Caco-2 (cell line): ENCODE results near the gene LRG1. TPM values are rescaled to one million over a fixed set of nuclear protein-coding genes. Genes with fewer than 3 reads are reported as not detected.

Experiments
- BruUV-seq: library from RNA; stranded (reverse); fragments of 400-500 nt; replicated peaks from 2 replicates; lab custom pipeline; 2021; lab: Mats Ljungman, UMichigan
- CTCF ChIA-PET: fragments of 300-600 bp; sonication (Branson Sonifier 250); formaldehyde crosslinking; loops from one replicate; lab custom pipeline; 2022; ENCODE audit warnings: antibody characterized with exemption; lab: Charles Lee
- POLR2A ChIA-PET: fragments of 300-600 bp; sonication (Branson Sonifier 250); formaldehyde crosslinking; loops from one replicate; lab custom pipeline; 2022; ENCODE audit warnings: antibody characterized with exemption; lab: Charles Lee
- DNase-seq, 2 experiments: peaks; one replicate each; pipeline versions ENCODE4 v3.0.0 to v3.0.0-alpha.2; 2020 to 2022
- H3K27me3 ChIP-seq: replicated peaks from 2 replicates; pipeline ENCODE4 v1.6.0; 2011; ENCODE audit warnings: low read length; ENCODE audit not compliant: control insufficient read depth, insufficient read depth
- H3K36me3 ChIP-seq: 2 replicates; pipeline ENCODE4 v1.5.1; 2011; ENCODE audit warnings: low read length; ENCODE audit not compliant: control insufficient read depth, insufficient read depth
- H3K4me1 ChIP-seq: fragments of 250-450 bp; sonication (Bioruptor Pico); 2 replicates; pipeline ENCODE4 v1.5.1; 2020; ENCODE audit warnings: mild to moderate bottlenecking
- H3K4me3 ChIP-seq: 2 replicates; pipeline ENCODE4 v1.5.1; 2011; ENCODE audit warnings: low read depth, mild to moderate bottlenecking, control low read depth, low read length
- H3K9me3 ChIP-seq: fragments of 250-450 bp; sonication (Bioruptor Pico); 2 replicates; pipeline ENCODE4 v1.5.1; 2020; ENCODE audit warnings: mild to moderate bottlenecking, moderate library complexity
- H3K27ac Mint-ChIP-seq: one replicate; pipeline ENCODE4 v1.8.0; 2022; ENCODE audit warnings: mixed read lengths; ENCODE audit not compliant: unreplicated experiment
- H3K27me3 Mint-ChIP-seq: one replicate; pipeline ENCODE4 v1.8.0; 2022; ENCODE audit warnings: mixed read lengths; ENCODE audit not compliant: insufficient read depth, unreplicated experiment
- H3K36me3 Mint-ChIP-seq: one replicate; pipeline ENCODE4 v1.8.0; 2022; ENCODE audit warnings: mild to moderate bottlenecking, mixed read lengths; ENCODE audit not compliant: insufficient read depth, unreplicated experiment
- H3K4me1 Mint-ChIP-seq: one replicate; pipeline ENCODE4 v1.8.0; 2022; ENCODE audit warnings: low read depth, mixed read lengths; ENCODE audit not compliant: unreplicated experiment
- H3K4me3 Mint-ChIP-seq: one replicate; pipeline ENCODE4 v1.8.0; 2022; ENCODE audit warnings: mild to moderate bottlenecking, moderate library complexity, mixed read lengths; ENCODE audit not compliant: unreplicated experiment
- H3K9me3 Mint-ChIP-seq: one replicate; pipeline ENCODE4 v1.8.0; 2022; ENCODE audit warnings: mixed read lengths; ENCODE audit not compliant: unreplicated experiment
- intact Hi-C: fragments of 100-400 bp; cut with micrococcal nuclease; formaldehyde crosslinking; loops from one replicate; pipeline ENCODE4 v1.10.0; 2022; ENCODE audit not compliant: unreplicated experiment
- total RNA-seq: library from RNA; stranded (reverse); gene quantifications from 2 replicates; pipeline ENCODE4 v1.2.3, GENCODE V29; 2022
- TF ChIP-seq, protein P1 (sequence below), 2 experiments: fragments of 200-600 bp in 1 of 2; IDR thresholded peaks; 1 replicate in 1 of 2; 2 replicates in 1 of 2; pipeline versions ENCODE4 v1.5.1 to v1.8.0; 2011 to 2022; ENCODE audit warnings: antibody characterized with exemption in 1 of 2, control low read depth in 1 of 2, inconsistent platforms in 1 of 2, low read depth in 1 of 2, low read length in 1 of 2, mild to moderate bottlenecking in 1 of 2, moderate library complexity in 1 of 2; ENCODE audit not compliant: insufficient read depth in 1 of 2, severe bottlenecking in 1 of 2, unreplicated experiment in 1 of 2

Gene LRG1
- total RNA-seq, 1 experiment from 2014 or later: 0.61 TPM

GRCh38 chr19:4515732-4516131 is 24.1 kb downstream of the LRG1 start:
- H3K4me3 Mint-ChIP-seq: no peak overlapping the region
- H3K36me3 ChIP-seq: no peaks in the 10 kb centered on the region
- TF ChIP-seq, protein P1, sequence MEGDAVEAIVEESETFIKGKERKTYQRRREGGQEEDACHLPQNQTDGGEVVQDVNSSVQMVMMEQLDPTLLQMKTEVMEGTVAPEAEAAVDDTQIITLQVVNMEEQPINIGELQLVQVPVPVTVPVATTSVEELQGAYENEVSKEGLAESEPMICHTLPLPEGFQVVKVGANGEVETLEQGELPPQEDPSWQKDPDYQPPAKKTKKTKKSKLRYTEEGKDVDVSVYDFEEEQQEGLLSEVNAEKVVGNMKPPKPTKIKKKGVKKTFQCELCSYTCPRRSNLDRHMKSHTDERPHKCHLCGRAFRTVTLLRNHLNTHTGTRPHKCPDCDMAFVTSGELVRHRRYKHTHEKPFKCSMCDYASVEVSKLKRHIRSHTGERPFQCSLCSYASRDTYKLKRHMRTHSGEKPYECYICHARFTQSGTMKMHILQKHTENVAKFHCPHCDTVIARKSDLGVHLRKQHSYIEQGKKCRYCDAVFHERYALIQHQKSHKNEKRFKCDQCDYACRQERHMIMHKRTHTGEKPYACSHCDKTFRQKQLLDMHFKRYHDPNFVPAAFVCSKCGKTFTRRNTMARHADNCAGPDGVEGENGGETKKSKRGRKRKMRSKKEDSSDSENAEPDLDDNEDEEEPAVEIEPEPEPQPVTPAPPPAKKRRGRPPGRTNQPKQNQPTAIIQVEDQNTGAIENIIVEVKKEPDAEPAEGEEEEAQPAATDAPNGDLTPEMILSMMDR (IDR thresholded peaks at IDR 0.05; ENCODE audit: insufficient read depth in 1 of 2, low read depth in 1 of 2, low read length in 1 of 2, severe bottlenecking in 1 of 2, unreplicated experiment in 1 of 2): no peak
- no peaks in the 10 kb centered on the region for H3K9me3 Mint-ChIP-seq
- no peak overlapping the region for H3K4me3 ChIP-seq
- DNase-seq: no peak
- CTCF ChIA-PET: no interaction called here
- H3K27ac Mint-ChIP-seq: no peak overlapping the region
- no peaks in the 10 kb centered on the region for H3K4me1 Mint-ChIP-seq
- POLR2A ChIA-PET: no interaction called here
- no TSS peak for BruUV-seq
- H3K4me1 ChIP-seq: no peaks in the 10 kb centered on the region
- H3K36me3 Mint-ChIP-seq: peaks cover 4% of the 10 kb centered on the region
- no peaks in the 10 kb centered on the region for H3K27me3 Mint-ChIP-seq
- no peaks in the 10 kb centered on the region for H3K27me3 ChIP-seq
- no peaks in the 10 kb centered on the region for H3K9me3 ChIP-seq
- intact Hi-C loops: no loop called here

DNA sequence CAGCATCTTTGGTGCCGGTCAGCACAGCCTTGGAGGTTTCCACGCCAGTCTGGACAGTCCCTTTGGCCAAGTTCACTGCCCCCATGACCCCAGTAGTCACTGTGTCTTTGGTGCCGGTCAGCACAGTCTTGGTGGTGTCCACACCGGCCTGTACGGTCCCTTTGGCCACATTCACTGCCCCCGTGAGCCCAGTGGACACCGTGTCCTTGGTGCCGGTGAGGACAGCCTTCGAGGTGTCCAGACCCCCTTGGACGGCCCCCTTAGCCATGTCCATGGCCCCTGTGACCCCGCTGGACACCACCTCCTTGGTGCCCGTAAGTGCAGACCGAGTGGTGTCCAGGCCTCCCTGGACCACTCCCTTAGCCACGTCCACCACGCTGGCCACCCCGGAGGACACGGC is 26.6 kb downstream of the LRG1 start:
- BruUV-seq: no TSS peak

GRCh38 chr19:4512070-4512469 is 27.8 kb downstream of the LRG1 start:
- Histone ChIP-seq H3K27me3 (no peaks in the 10 kb centered on the region), H3K36me3 (no peaks in the 10 kb centered on the region), H3K9me3 (no peaks in the 10 kb centered on the region), H3K4me1 (no peaks in the 10 kb centered on the region), H3K4me3 (no peak overlapping the region)
- no TSS peak for BruUV-seq
- no peak for DNase-seq
- intact Hi-C loops: no loop called here
- H3K27me3 Mint-ChIP-seq: no peaks in the 10 kb centered on the region
- TF ChIP-seq, protein P1 (IDR thresholded peaks at IDR 0.05; ENCODE audit: insufficient read depth in 1 of 2, low read depth in 1 of 2, low read length in 1 of 2, severe bottlenecking in 1 of 2, unreplicated experiment in 1 of 2): no peak
- no peaks in the 10 kb centered on the region for H3K4me1 Mint-ChIP-seq
- no peak overlapping the region for H3K27ac Mint-ChIP-seq
- H3K4me3 Mint-ChIP-seq: no peak overlapping the region
- CTCF ChIA-PET: no interaction called here
- H3K36me3 Mint-ChIP-seq: peaks cover 18% of the 10 kb centered on the region
- POLR2A ChIA-PET: no interaction called here
- H3K9me3 Mint-ChIP-seq: no peaks in the 10 kb centered on the region

More for the DNA sequence above, 26.6 kb downstream of the LRG1 start:
- peaks cover 11% of the 10 kb centered on the region for H3K36me3 Mint-ChIP-seq
- Histone ChIP-seq H3K27me3 (no peaks in the 10 kb centered on the region), H3K4me1 (no peaks in the 10 kb centered on the region), H3K4me3 (no peak overlapping the region), H3K36me3 (no peaks in the 10 kb centered on the region), H3K9me3 (no peaks in the 10 kb centered on the region)
- intact Hi-C loops: no loop called here
- no peaks in the 10 kb centered on the region for H3K9me3 Mint-ChIP-seq
- no peak for DNase-seq
- TF ChIP-seq, protein P1 (IDR thresholded peaks at IDR 0.05; ENCODE audit: insufficient read depth in 1 of 2, low read depth in 1 of 2, low read length in 1 of 2, severe bottlenecking in 1 of 2, unreplicated experiment in 1 of 2): no peak
- no peak overlapping the region for H3K27ac Mint-ChIP-seq
- no peak overlapping the region for H3K4me3 Mint-ChIP-seq
- no peaks in the 10 kb centered on the region for H3K27me3 Mint-ChIP-seq
- ChIA-PET CTCF (interaction anchor here (0.6 kb wide), 1 partner anchor 373 kb away, joined by 3 read pairs; no protein-coding TSS in a partner anchor), POLR2A (no interaction called here)
- H3K4me1 Mint-ChIP-seq: no peaks in the 10 kb centered on the region
